ENCODE data around the gene TM4SF1.
A peak's percentile ranks its signal among the peaks of the same experiment; 100 is the strongest.

The TM4SF1 gene

DNA sequence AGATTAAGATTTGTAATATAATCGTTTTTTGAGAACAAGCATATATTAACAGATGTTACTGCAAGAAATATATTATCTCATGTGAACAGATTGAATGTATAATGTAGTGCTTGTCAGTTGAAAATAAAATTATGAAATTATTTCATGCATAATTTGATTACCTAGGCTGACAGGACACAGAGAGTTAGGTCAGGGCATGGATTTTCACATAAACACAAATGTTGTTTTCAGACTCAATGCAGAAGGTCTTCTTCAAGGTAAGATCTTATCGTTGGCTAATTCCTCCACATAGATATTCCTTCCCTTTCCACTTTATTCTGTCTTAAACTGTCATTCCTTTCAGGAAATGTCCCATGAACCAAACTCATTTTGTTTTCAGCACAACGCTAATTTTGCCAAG lies 20.1 kb upstream of the TM4SF1 start (continued):
- TF ChIP-seq ARNTL (CRISPR knock-in tag; IDR thresholded peaks at IDR 0.05; ENCODE audit: borderline replicate concordance, low read depth) (no peak), OSR1 (CRISPR knock-in tag; IDR thresholded peaks at IDR 0.05) (no peak)

DNA sequence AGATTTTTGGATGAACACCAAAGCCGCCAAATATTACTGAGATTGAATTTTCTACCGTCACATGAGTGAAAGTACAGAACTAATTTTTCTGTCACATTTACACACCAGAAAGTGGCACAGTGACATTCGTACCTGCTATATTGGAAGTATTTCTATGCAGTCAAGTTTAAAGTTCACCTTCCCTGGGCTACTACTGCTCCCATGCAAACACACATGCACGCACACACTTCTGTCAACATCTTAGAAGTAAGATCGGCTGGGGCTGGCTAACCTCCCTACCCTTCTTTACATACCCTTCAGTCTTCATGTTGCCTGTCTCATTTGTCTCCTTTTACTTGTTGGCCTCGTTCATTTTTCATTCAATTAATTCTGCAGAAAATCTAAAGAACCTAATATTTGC lies 19.0 kb upstream of the TM4SF1 start:
- no peak for ATAC-seq
- TF ChIP-seq, protein P1, sequence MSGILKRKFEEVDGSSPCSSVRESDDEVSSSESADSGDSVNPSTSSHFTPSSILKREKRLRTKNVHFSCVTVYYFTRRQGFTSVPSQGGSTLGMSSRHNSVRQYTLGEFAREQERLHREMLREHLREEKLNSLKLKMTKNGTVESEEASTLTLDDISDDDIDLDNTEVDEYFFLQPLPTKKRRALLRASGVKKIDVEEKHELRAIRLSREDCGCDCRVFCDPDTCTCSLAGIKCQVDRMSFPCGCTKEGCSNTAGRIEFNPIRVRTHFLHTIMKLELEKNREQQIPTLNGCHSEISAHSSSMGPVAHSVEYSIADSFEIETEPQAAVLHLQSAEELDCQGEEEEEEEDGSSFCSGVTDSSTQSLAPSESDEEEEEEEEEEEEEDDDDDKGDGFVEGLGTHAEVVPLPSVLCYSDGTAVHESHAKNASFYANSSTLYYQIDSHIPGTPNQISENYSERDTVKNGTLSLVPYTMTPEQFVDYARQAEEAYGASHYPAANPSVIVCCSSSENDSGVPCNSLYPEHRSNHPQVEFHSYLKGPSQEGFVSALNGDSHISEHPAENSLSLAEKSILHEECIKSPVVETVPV (CRISPR knock-in tag; IDR thresholded peaks at IDR 0.05) = no peak
- TF ChIP-seq ZNF8 (CRISPR knock-in tag; IDR thresholded peaks at IDR 0.05) = no peak
- no peak for TF ChIP-seq GLIS3 (CRISPR knock-in tag; IDR thresholded peaks at IDR 0.05)
- no peak for TF ChIP-seq ARNTL (CRISPR knock-in tag; IDR thresholded peaks at IDR 0.05; ENCODE audit: borderline replicate concordance, low read depth)
- TF ChIP-seq, protein P2, sequence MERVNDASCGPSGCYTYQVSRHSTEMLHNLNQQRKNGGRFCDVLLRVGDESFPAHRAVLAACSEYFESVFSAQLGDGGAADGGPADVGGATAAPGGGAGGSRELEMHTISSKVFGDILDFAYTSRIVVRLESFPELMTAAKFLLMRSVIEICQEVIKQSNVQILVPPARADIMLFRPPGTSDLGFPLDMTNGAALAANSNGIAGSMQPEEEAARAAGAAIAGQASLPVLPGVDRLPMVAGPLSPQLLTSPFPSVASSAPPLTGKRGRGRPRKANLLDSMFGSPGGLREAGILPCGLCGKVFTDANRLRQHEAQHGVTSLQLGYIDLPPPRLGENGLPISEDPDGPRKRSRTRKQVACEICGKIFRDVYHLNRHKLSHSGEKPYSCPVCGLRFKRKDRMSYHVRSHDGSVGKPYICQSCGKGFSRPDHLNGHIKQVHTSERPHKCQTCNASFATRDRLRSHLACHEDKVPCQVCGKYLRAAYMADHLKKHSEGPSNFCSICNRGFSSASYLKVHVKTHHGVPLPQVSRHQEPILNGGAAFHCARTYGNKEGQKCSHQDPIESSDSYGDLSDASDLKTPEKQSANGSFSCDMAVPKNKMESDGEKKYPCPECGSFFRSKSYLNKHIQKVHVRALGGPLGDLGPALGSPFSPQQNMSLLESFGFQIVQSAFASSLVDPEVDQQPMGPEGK (CRISPR knock-in tag; IDR thresholded peaks at IDR 0.05; ENCODE audit: borderline replicate concordance) = no peak

DNA sequence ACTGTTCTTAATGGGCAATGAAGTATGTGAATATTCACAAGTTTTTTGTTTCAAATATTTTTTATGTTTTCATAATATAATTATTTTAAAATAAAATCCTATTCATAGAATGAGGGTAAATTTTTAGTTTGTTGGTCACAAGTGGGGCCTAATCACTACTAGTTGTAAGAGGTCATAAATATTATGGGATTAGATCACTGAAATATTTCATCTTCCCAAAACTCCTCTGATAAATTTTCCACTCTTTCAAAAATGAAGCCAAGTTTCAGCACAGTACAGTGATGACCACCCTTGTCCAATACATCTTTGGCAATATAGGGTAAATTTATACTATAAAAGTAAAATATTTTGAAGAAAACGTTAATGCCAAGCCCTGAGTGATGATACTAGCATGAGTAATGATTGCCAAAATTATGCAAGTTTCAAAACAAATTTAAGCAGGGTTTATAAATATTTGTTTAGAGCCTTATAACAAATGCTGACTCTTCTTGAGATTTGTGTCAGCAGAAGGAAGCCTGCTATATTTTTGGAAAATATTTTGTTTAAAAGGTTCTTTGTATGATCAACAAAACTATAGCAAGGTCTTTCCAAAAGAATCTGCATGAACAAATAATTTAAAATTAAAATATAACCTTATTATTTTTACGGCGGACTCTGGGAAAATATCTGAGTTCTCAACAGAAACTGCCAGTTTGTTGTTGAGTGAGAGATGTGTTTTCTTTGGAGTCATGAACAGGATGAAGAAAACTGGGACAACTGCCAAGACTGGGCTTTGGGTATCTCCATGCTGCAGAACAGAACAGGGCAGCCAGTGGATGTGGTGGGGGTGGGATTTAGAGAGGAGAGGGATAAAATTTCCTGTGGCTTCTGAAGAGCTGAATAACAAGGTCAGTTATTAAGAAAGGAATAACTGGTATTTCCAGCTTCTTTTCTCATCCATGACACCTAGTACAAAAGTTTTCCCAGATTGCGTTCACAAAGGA lies 17.9 kb upstream of the TM4SF1 start:
- ATAC-seq = peak; percentile 66
- TF ChIP-seq ISL1 (CRISPR knock-in tag; IDR thresholded peaks at IDR 0.05) (peak; percentile 65), SNAI2 (CRISPR knock-in tag; IDR thresholded peaks at IDR 0.05) (no peak)

DNA sequence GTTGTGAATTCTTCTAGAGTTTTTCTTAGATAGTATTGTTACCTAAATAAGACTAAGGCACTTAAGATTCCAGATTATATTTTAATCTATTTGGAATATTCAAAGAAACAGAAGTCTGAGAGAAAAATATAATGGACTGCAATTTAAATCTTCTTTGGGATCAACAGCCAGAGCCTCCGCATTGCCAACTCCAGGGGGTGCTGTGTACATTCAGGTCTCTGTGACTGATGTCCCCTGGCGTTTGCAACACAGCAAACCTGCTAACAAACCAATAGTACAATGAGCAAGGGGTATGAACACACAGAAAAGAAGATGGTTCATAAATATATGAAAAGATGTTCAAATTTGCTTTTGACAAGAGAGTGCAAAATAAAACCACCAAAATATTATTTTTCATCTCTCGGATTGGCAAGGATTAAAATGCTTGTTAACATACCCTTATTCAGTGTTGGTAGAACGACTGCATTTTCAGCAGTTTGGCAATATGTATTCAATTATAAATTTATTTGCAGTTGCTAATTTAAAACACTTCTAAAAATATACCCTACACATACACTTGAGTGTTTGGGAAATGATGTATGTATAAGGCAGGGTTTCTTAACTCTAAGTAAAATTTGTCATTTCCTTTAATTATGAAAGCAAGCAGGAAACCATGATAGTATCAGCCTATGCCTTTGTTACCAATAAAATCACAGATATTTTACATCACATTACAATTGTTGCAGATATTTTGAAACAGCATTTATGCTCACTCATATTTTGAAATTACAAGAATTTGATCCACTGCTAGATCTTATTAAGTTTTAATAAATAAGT lies 16.1 kb upstream of the TM4SF1 start:
- TF ChIP-seq GLIS3 (CRISPR knock-in tag; IDR thresholded peaks at IDR 0.05) (no peak), ZNF8 (CRISPR knock-in tag; IDR thresholded peaks at IDR 0.05) (no peak), ISL1 (CRISPR knock-in tag; IDR thresholded peaks at IDR 0.05) (no peak), PPARA (CRISPR knock-in tag; IDR thresholded peaks at IDR 0.05; ENCODE audit: borderline replicate concordance) (no peak), SNAI2 (CRISPR knock-in tag; IDR thresholded peaks at IDR 0.05) (no peak), TCF4 (CRISPR knock-in tag; IDR thresholded peaks at IDR 0.05; ENCODE audit: borderline replicate concordance) (no peak), ARNTL (CRISPR knock-in tag; IDR thresholded peaks at IDR 0.05; ENCODE audit: borderline replicate concordance, low read depth) (no peak), ZFP30 (CRISPR knock-in tag; IDR thresholded peaks at IDR 0.05) (no peak), TOX (CRISPR knock-in tag; IDR thresholded peaks at IDR 0.05; ENCODE audit: borderline replicate concordance) (no peak)
- TF ChIP-seq, protein P3, sequence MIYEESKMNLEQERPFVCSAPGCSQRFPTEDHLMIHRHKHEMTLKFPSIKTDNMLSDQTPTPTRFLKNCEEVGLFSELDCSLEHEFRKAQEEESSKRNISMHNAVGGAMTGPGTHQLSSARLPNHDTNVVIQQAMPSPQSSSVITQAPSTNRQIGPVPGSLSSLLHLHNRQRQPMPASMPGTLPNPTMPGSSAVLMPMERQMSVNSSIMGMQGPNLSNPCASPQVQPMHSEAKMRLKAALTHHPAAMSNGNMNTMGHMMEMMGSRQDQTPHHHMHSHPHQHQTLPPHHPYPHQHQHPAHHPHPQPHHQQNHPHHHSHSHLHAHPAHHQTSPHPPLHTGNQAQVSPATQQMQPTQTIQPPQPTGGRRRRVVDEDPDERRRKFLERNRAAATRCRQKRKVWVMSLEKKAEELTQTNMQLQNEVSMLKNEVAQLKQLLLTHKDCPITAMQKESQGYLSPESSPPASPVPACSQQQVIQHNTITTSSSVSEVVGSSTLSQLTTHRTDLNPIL (CRISPR knock-in tag; IDR thresholded peaks at IDR 0.05; ENCODE audit: low read depth) = no peak
- TF ChIP-seq, protein P2 (CRISPR knock-in tag; IDR thresholded peaks at IDR 0.05; ENCODE audit: borderline replicate concordance) = no peak

DNA sequence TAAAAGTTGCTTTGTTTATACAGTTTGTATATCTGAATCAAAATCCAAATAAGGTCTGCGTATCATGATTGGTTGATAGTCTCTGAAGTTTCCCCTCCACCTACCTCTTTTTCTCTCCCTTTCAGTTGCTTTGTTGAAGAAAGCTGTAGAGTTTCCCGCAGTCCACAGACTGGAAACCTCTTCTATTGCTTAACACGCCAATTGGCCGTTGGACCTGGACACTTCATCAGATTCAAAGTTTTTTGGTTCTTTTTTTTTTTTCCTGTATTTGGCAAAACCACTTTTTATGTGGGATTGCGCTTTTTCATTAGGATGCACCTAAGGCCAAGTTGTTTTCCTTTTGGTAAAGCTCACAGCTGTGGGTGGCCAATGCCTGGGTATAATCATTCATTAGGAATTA lies 14.5 kb upstream of the TM4SF1 start:
- no peak for ATAC-seq
- TF ChIP-seq TOX (CRISPR knock-in tag; IDR thresholded peaks at IDR 0.05; ENCODE audit: borderline replicate concordance) = no peak

More for the DNA sequence above, 16.1 kb upstream of the TM4SF1 start:
- ATAC-seq = peak; percentile 81

GRCh38 chr3:149390772-149391212 lies 13.3 kb upstream of the TM4SF1 start:
- no peak for ATAC-seq
- TF ChIP-seq GLIS3 (CRISPR knock-in tag; IDR thresholded peaks at IDR 0.05) (no peak), TOX (CRISPR knock-in tag; IDR thresholded peaks at IDR 0.05; ENCODE audit: borderline replicate concordance) (no peak), ZNF70 (CRISPR knock-in tag; IDR thresholded peaks at IDR 0.05) (no peak), ARNTL (CRISPR knock-in tag; IDR thresholded peaks at IDR 0.05; ENCODE audit: borderline replicate concordance, low read depth) (no peak), ZNF565 (CRISPR knock-in tag; conservative IDR thresholded peaks at IDR 0.05; ENCODE audit: low read depth) (no peak), ZC3H10 (CRISPR knock-in tag; IDR thresholded peaks at IDR 0.05) (no peak), BACH2 (CRISPR knock-in tag; IDR thresholded peaks at IDR 0.05; ENCODE audit: borderline replicate concordance) (no peak), ESRRG (CRISPR knock-in tag; IDR thresholded peaks at IDR 0.05) (no peak), ZFP30 (CRISPR knock-in tag; IDR thresholded peaks at IDR 0.05) (no peak)
- TF ChIP-seq, protein P4, sequence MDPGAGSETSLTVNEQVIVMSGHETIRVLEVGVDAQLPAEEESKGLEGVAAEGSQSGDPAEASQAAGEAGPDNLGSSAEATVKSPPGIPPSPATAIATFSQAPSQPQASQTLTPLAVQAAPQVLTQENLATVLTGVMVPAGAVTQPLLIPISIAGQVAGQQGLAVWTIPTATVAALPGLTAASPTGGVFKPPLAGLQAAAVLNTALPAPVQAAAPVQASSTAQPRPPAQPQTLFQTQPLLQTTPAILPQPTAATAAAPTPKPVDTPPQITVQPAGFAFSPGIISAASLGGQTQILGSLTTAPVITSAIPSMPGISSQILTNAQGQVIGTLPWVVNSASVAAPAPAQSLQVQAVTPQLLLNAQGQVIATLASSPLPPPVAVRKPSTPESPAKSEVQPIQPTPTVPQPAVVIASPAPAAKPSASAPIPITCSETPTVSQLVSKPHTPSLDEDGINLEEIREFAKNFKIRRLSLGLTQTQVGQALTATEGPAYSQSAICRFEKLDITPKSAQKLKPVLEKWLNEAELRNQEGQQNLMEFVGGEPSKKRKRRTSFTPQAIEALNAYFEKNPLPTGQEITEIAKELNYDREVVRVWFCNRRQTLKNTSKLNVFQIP (CRISPR knock-in tag; IDR thresholded peaks at IDR 0.05; ENCODE audit: borderline replicate concordance, low read depth) = no peak
